D341Med (cell line): ENCODE data around the gene GTPBP3.
A peak's percentile ranks its signal among the peaks of the same experiment; 100 is the strongest.

ENCODE experiments used
- DNase-seq: peaks from one replicate; pipeline ENCODE4 v3.0.0; 2012; ENCODE audit warnings: low spot score

GTPBP3 gene

GRCh38 chr19:17309198-17309964 is 28.0 kb upstream of the GTPBP3 start, which contains the start of gene DDA1:
TSS of gene DDA1 (plus strand) at chr19:17309563. CDS start at chr19:17309655, 92 bp downstream.
- DNase-seq: peak; percentile 95

- DNase-seq: no peak
These were observed 27.3 kb upstream of the GTPBP3 start for GRCh38 chr19:17309965-17310461.

- no peak for DNase-seq
These were observed 25.7 kb upstream of the GTPBP3 start for GRCh38 chr19:17311455-17312188.

DNA sequence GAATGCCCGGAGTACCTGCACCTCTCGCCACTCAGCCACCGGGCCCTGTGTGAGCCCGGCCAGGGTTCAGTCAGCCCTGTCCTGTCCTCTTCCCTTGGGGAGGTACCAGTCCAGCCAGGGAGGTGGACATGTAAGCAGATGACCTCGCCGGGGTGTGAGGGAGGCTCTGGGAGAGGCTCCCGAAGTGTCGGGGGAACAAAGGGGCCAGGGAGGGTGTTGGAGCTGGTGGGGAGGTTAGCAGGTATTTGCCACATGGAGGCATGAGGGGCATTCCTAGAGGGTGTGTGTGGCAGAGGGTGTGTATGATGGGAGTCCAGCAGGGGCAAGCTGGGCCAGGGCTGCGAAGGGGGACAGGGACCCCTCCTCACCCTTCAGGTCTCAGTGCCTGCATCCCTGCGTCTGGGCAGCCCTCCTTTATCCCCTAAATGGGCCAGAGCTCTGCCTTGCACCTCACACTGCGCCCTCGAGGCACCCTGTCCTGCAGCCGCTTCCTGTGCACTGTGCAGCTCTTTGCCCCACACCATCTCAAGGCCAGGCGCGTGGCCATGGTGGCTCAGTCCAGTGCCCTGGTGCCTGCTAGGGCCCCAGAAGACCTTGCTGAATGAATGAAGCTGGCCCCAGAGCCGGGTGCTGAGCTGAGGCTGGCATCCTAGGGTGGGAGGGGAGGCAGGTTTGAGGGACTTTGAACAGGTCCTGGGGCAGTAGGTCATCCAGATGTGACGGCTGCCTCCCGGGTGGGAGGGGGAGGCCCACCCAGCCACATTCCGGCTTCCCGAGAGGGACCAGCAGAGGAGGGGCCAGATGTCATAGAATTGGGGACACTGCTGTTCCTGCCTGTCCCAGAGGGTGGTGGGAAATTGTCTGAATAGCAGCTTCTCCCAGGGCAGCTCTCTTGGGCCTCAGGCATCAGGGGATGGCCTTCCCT is 24.9 kb upstream of the GTPBP3 start:
- no peak for DNase-seq

DNA sequence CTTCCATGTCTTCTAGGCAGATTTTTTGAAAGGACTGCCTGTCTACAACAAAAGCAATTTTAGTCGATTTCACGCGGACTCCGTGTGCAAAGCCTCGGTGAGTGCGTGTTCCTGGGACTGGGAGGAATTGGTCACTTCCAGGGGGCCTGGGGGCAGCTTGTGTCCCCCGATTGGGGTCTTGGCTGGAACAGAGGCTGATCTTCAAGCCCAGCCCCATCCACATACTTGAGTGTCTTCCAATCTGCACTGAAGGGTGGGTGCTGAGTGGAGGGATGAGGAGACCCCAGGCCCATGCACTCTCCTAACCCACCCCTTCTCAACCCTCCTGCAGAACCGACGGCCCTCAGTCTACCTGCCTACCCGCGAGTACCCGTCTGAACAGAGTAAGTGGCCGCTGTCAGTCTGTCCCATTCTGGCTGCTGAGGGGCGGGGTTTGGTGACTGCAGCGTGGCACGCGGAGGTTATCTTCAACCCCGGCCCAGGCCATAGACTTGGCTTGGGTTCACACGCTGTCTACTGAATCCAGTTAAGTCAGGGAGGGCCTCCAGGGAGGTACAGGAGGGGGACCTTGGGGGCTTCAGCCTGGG is 23.3 kb upstream of the GTPBP3 start:
- DNase-seq: no peak

- DNase-seq: peak; percentile 20
These were observed 18.4 kb upstream of the GTPBP3 start for GRCh38 chr19:17318966-17319365.

- peak; percentile 27 for DNase-seq
These were observed 17.7 kb upstream of the GTPBP3 start for GRCh38 chr19:17319473-17320238.

GRCh38 chr19:17320435-17320834 is 16.9 kb upstream of the GTPBP3 start:
- DNase-seq: no peak

- DNase-seq: peak; percentile 22
These were observed 15.5 kb upstream of the GTPBP3 start for GRCh38 chr19:17321655-17322489.

DNA sequence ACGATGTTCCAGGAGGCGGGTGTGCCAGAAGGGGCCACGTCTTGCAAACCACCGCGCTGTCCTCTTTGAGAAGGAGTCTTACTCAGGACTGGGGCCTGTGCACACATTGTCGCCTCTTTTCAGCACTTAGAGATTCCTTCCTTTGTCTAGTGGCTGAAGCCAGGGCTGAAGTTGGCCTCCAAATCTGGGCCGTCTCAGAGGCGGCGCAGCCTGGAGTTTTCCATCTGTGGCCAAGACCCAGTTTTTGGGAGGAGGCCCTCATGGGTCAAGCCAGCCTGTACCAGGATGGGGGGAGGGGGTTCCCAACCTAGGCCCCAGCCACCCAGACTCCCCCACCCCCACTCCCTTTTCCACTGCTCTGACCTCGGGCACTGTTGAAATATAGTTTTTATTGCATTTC is 14.5 kb upstream of the GTPBP3 start:
- no peak for DNase-seq

GRCh38 chr19:17323300-17323963 is 13.9 kb upstream of the GTPBP3 start:
- no peak for DNase-seq

- DNase-seq: no peak
These were observed 13.4 kb upstream of the GTPBP3 start for GRCh38 chr19:17323964-17324332.

DNA sequence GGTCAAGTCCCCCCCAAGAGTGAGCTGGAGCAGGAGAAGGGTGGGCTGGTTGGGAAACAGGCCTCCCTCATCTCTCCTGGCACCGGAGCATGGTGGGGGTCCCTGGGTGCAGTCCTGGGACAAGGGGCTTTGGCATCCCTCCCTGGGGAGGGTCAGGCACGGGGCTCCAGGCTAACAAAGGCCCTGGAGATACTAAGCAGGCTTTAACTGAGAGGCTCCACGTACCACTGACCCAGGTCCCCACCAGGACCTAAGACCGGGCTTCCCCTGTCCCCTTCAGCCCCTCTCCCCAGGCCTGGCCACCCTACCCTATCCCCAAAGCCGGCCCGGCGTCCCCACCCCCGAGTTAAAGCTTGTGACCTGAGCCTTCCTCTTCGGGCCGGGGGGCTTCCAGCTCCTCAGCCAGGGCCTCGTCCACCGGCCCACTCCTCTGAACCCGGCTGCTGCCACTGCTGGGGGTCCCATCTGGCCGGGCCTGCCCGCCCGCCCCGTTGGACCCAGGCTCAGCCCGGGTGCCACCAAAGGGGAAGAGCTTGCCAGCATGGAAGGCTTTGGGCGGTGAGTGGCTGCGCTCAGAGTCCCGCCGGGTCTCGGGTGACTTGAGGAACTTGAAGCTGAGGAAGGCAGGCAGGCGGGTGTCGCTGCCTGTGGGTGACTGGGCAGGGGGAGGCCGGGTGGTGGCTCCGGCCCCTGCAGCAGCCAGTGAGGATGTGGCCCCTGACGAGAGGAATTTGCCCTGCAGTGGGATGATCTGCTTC is 12.8 kb upstream of the GTPBP3 start:
- DNase-seq: no peak

- no peak for DNase-seq
These were observed 12.2 kb upstream of the GTPBP3 start for GRCh38 chr19:17325133-17325532.

GRCh38 chr19:17325881-17326594 is 11.3 kb upstream of the GTPBP3 start:
- no peak for DNase-seq

DNA sequence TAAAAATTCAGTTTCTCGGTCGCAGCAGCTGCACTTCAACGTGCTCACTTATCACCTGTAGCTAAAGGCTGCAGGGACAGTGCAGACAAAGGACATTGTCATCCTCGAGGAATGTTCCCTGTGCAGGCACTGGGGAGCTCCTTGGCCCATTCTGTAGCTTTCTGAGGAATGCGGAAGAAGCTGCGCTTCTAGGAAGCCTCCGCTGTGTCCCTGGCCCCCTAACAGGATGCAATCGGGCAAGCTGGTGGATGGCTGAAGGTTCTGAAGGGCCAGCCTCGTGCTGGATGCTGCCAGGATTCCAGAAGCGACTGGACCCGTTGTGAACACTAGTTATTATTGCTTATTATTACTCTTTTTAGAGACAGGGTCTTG is 10.8 kb upstream of the GTPBP3 start:
- DNase-seq: peak; percentile 8

DNA sequence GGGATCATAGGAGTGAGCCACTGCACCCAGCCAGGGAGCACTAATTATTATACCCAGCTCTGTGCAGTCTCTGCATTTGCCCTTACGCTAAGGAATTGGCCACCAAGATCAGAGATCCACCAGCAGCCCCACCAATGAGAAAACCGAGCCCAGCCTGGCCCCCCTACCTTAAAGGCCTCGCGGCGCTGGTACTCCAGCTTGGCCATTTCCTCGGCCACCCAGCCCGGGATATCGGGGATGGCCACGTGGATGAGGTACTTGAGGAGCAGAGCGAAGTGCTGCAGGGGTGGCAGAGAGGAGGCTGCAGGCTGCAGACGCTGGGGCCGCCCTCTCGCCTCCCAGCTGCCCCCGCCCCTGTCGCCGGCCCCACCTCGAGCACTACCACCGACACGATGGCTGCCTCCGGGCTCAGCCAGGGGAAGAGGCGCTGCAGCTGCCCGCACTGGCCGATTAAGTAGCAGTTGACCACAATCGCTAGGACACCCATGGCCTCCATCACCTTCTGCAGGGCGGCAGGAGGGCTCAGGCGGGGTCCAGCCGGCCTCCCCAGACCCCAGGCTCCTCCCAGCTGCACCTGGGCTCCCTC is 10.2 kb upstream of the GTPBP3 start:
- DNase-seq: peak; percentile 17
